ENCODE data around the gene PCED1A.

Gene PCED1A

GRCh38 chr20:2851086-2851485 lies 10.6 kb upstream of the PCED1A start:
- no peaks in the 10 kb centered on the region for H3K9me3 ChIP-seq (ENCODE audit: low read length)
- H2AFZ ChIP-seq (ENCODE audit: low read depth, low read length), result no peak overlapping the region
- no peaks in the 10 kb centered on the region for H3K4me1 ChIP-seq (ENCODE audit: insufficient read depth, low read length)
- no peaks in the 10 kb centered on the region for H3K36me3 ChIP-seq (ENCODE audit: insufficient read depth, low read length)
- H3K27me3 ChIP-seq (ENCODE audit: insufficient read depth, low read length), result no peaks in the 10 kb centered on the region
- H3K4me3 ChIP-seq (ENCODE audit: low read length), result no peak overlapping the region

GRCh38 chr20:2849529-2849928 lies 9.1 kb upstream of the PCED1A start:
- Histone ChIP-seq H2AFZ (ENCODE audit: low read depth, low read length) (no peak overlapping the region), H3K27me3 (ENCODE audit: insufficient read depth, low read length) (no peaks in the 10 kb centered on the region), H3K4me3 (ENCODE audit: low read length) (no peak overlapping the region), H3K4me1 (ENCODE audit: insufficient read depth, low read length) (no peaks in the 10 kb centered on the region), H3K9me3 (ENCODE audit: low read length) (no peaks in the 10 kb centered on the region), H3K36me3 (ENCODE audit: insufficient read depth, low read length) (no peaks in the 10 kb centered on the region)

GRCh38 chr20:2847802-2848201 lies 7.3 kb upstream of the PCED1A start:
- H3K4me3 ChIP-seq (ENCODE audit: low read length), result no peak overlapping the region
- H3K4me1 ChIP-seq (ENCODE audit: insufficient read depth, low read length), result no peaks in the 10 kb centered on the region
- H2AFZ ChIP-seq (ENCODE audit: low read depth, low read length), result no peak overlapping the region
- no peaks in the 10 kb centered on the region for H3K36me3 ChIP-seq (ENCODE audit: insufficient read depth, low read length)
- H3K27me3 ChIP-seq (ENCODE audit: insufficient read depth, low read length), result no peaks in the 10 kb centered on the region
- H3K9me3 ChIP-seq (ENCODE audit: low read length), result no peaks in the 10 kb centered on the region

GRCh38 chr20:2846698-2847097 lies 6.2 kb upstream of the PCED1A start:
- H3K9me3 ChIP-seq (ENCODE audit: low read length), result no peaks in the 10 kb centered on the region
- no peaks in the 10 kb centered on the region for H3K36me3 ChIP-seq (ENCODE audit: insufficient read depth, low read length)
- H2AFZ ChIP-seq (ENCODE audit: low read depth, low read length), result no peak overlapping the region
- no peak overlapping the region for H3K4me3 ChIP-seq (ENCODE audit: low read length)
- no peaks in the 10 kb centered on the region for H3K27me3 ChIP-seq (ENCODE audit: insufficient read depth, low read length)
- H3K4me1 ChIP-seq (ENCODE audit: insufficient read depth, low read length), result no peaks in the 10 kb centered on the region

- H3K4me3 ChIP-seq (ENCODE audit: low read length), result no peak overlapping the region
- no peaks in the 10 kb centered on the region for H3K36me3 ChIP-seq (ENCODE audit: insufficient read depth, low read length)
- no peaks in the 10 kb centered on the region for H3K27me3 ChIP-seq (ENCODE audit: insufficient read depth, low read length)
- peaks cover 4% of the 10 kb centered on the region for H3K4me1 ChIP-seq (ENCODE audit: insufficient read depth, low read length)
- no peak overlapping the region for H2AFZ ChIP-seq (ENCODE audit: low read depth, low read length)
- no peaks in the 10 kb centered on the region for H3K9me3 ChIP-seq (ENCODE audit: low read length)
Observed at GRCh38 chr20:2845607-2846006, 5.2 kb upstream of the PCED1A start.

GRCh38 chr20:2840967-2841531 lies 594 bp upstream of the PCED1A start:
- H3K4me1 ChIP-seq (ENCODE audit: insufficient read depth, low read length), result peaks cover 20% of the 10 kb centered on the region
- peak overlapping the region; percentile 98 for H3K4me3 ChIP-seq (ENCODE audit: low read length)
- H2AFZ ChIP-seq (ENCODE audit: low read depth, low read length), result peak overlapping the region; percentile 90
- H3K36me3 ChIP-seq (ENCODE audit: insufficient read depth, low read length), result peaks cover 5% of the 10 kb centered on the region
- no peaks in the 10 kb centered on the region for H3K9me3 ChIP-seq (ENCODE audit: low read length)
- no peaks in the 10 kb centered on the region for H3K27me3 ChIP-seq (ENCODE audit: insufficient read depth, low read length)

- Histone ChIP-seq H2AFZ (ENCODE audit: low read depth, low read length) (peak overlapping the region; percentile 100), H3K9me3 (ENCODE audit: low read length) (no peaks in the 10 kb centered on the region), H3K4me3 (ENCODE audit: low read length) (peak overlapping the region; percentile 98), H3K4me1 (ENCODE audit: insufficient read depth, low read length) (peaks cover 20% of the 10 kb centered on the region), H3K36me3 (ENCODE audit: insufficient read depth, low read length) (peaks cover 5% of the 10 kb centered on the region), H3K27me3 (ENCODE audit: insufficient read depth, low read length) (no peaks in the 10 kb centered on the region)
Observed at GRCh38 chr20:2839732-2840137, 720 bp downstream of the PCED1A start.

- H3K36me3 ChIP-seq (ENCODE audit: insufficient read depth, low read length), result peaks cover 5% of the 10 kb centered on the region
- H3K4me1 ChIP-seq (ENCODE audit: insufficient read depth, low read length), result peaks cover 20% of the 10 kb centered on the region
- H3K4me3 ChIP-seq (ENCODE audit: low read length), result no peak overlapping the region
- no peak overlapping the region for H2AFZ ChIP-seq (ENCODE audit: low read depth, low read length)
- no peaks in the 10 kb centered on the region for H3K27me3 ChIP-seq (ENCODE audit: insufficient read depth, low read length)
- no peaks in the 10 kb centered on the region for H3K9me3 ChIP-seq (ENCODE audit: low read length)
Observed at GRCh38 chr20:2838847-2839671, 1.4 kb downstream of the PCED1A start.

GRCh38 chr20:2838170-2838797 lies 2.2 kb downstream of the PCED1A start:
- H3K27me3 ChIP-seq (ENCODE audit: insufficient read depth, low read length), result no peaks in the 10 kb centered on the region
- no peaks in the 10 kb centered on the region for H3K9me3 ChIP-seq (ENCODE audit: low read length)
- H3K36me3 ChIP-seq (ENCODE audit: insufficient read depth, low read length), result peaks cover 5% of the 10 kb centered on the region
- H2AFZ ChIP-seq (ENCODE audit: low read depth, low read length), result no peak overlapping the region
- H3K4me1 ChIP-seq (ENCODE audit: insufficient read depth, low read length), result peaks cover 20% of the 10 kb centered on the region
- H3K4me3 ChIP-seq (ENCODE audit: low read length), result no peak overlapping the region

- Histone ChIP-seq H3K4me1 (ENCODE audit: insufficient read depth, low read length) (peaks cover 20% of the 10 kb centered on the region), H3K4me3 (ENCODE audit: low read length) (no peak overlapping the region), H2AFZ (ENCODE audit: low read depth, low read length) (no peak overlapping the region), H3K9me3 (ENCODE audit: low read length) (no peaks in the 10 kb centered on the region), H3K27me3 (ENCODE audit: insufficient read depth, low read length) (no peaks in the 10 kb centered on the region), H3K36me3 (ENCODE audit: insufficient read depth, low read length) (peaks cover 5% of the 10 kb centered on the region)
Observed at GRCh38 chr20:2837221-2837960, 3.1 kb downstream of the PCED1A start.

GRCh38 chr20:2836035-2836434 lies 4.4 kb downstream of the PCED1A start:
- no peak overlapping the region for H2AFZ ChIP-seq (ENCODE audit: low read depth, low read length)
- no peak overlapping the region for H3K4me3 ChIP-seq (ENCODE audit: low read length)
- H3K36me3 ChIP-seq (ENCODE audit: insufficient read depth, low read length), result peaks cover 5% of the 10 kb centered on the region
- no peaks in the 10 kb centered on the region for H3K27me3 ChIP-seq (ENCODE audit: insufficient read depth, low read length)
- H3K9me3 ChIP-seq (ENCODE audit: low read length), result no peaks in the 10 kb centered on the region
- peaks cover 15% of the 10 kb centered on the region for H3K4me1 ChIP-seq (ENCODE audit: insufficient read depth, low read length)

- H3K9me3 ChIP-seq (ENCODE audit: low read length), result no peaks in the 10 kb centered on the region
- H3K27me3 ChIP-seq (ENCODE audit: insufficient read depth, low read length), result no peaks in the 10 kb centered on the region
- H3K4me3 ChIP-seq (ENCODE audit: low read length), result no peak overlapping the region
- H2AFZ ChIP-seq (ENCODE audit: low read depth, low read length), result no peak overlapping the region
- peaks cover 5% of the 10 kb centered on the region for H3K36me3 ChIP-seq (ENCODE audit: insufficient read depth, low read length)
- H3K4me1 ChIP-seq (ENCODE audit: insufficient read depth, low read length), result peaks cover 15% of the 10 kb centered on the region
Observed at GRCh38 chr20:2835331-2835796, 5.1 kb downstream of the PCED1A start.

Data from neuron (in vitro differentiated cells).